ENCODE measurements around the gene SIN3A. TPM values are rescaled to one million over a fixed set of nuclear protein-coding genes. Genes with fewer than 3 reads are reported as not detected.
"Not testable (repeated sequence)": the region's sequence is repeated elsewhere in the genome, so short reads cannot be mapped to it uniquely, and the experiment has no call there.

Gene SIN3A
- total RNA-seq, 2 experiments from 2014 or later = 87.4 to 92.0 TPM

DNA sequence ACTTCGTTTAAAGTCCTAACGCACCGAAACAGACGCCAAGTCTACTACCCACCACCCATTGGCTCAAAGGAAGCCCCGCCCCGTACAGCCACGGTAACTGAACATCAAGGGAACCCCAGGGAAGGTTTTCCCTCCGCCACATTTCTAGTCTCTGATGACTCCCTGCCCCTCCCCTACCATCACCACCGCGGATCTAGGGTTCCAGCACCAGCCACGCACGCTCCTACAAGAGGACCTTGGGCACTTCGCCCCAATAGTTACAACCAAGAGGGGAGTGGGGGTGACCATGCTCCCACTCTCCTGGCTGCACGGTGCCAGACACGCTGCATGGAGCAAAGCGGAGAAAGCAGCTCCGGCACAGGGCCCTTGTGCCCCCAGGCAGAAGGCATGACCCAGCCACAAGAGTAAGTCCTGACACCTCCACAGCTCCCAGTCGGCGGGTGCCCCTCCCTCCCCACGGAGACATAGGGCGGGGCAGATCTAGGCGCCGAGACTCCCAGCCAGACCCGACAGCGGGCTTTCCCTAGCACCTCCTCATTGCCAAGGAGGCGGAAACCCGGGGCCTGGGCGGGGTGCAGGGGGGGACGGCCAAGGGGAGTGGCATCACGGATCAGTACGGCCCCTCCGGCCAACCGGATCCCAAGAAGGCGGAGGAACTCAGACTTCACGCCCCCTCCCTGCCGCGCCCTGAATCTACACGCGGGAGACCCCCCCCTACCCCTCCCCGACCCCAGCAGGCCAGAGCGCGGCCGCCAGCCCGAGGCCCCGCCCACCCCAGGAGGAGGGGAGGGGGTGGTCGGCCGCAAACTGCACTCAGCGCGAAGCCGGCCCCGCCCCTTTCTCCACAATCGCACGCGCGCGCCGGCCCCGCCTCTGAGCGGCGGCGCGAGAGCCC, 936 bp downstream of the SIN3A start:
- Mint-ChIP-seq H3K4me1 (peaks cover 40% of the 10 kb centered on the region), H3K36me3 (ENCODE audit: low read depth) (peaks cover 11% of the 10 kb centered on the region), H3K27ac (peak overlapping the region; percentile 91), H3K27me3 (no peaks in the 10 kb centered on the region), H3K9me3 (ENCODE audit: low read depth) (no peaks in the 10 kb centered on the region), H3K4me3 (peak overlapping the region; percentile 99)
- peak; percentile 99 for DNase-seq
- ChIA-PET CTCF (interaction anchor here (0.6 to 2.7 kb wide), 3 partner anchors 46 to 967 kb away, joined by 3 to 12 read pairs (median 3); partner anchors contain the start of gene MAN2C1), POLR2A (interaction anchor here (0.5 to 7.3 kb wide), 8 partner anchors 9 to 288 kb away, joined by 3 to 83 read pairs (median 6); partner anchors contain the start of genes IMP3, MAN2C1, SNUPN and SNX33)
- ATAC-seq = peak; percentile 34
- intact Hi-C loops (cut with DNase I, micrococcal nuclease) = loop anchor here (1.0 to 10.0 kb wide), 21 partner anchors 43 to 1818 kb away; partner anchors contain the start of genes PPCDC (in 2 of the 2), PTPN9 (in 2 of the 2), C15orf39 (in 1 of the 2) and COMMD4 (in 1 of the 2)

GRCh38 chr15:75449585-75450306, 1.7 kb downstream of the SIN3A start:
- ATAC-seq (no peak), DNase-seq (no peak)
- POLR2A ChIA-PET = interaction anchor here (0.5 to 7.3 kb wide), 5 partner anchors 9 to 198 kb away, joined by 3 to 83 read pairs (median 6); partner anchors contain the start of genes IMP3, MAN2C1 and SNX33
- Mint-ChIP-seq H3K4me1 (peaks cover 40% of the 10 kb centered on the region), H3K4me3 (peak overlapping the region; percentile 99), H3K27ac (peak overlapping the region; percentile 91), H3K9me3 (ENCODE audit: low read depth) (no peaks in the 10 kb centered on the region), H3K27me3 (no peaks in the 10 kb centered on the region), H3K36me3 (ENCODE audit: low read depth) (peaks cover 11% of the 10 kb centered on the region)
- CTCF ChIA-PET = interaction anchor here (0.8 to 2.7 kb wide), 2 partner anchors 45 to 82 kb away, joined by 3 to 12 read pairs; partner anchors contain the start of gene MAN2C1
- intact Hi-C loops (cut with DNase I, micrococcal nuclease) = loop anchor here (1.0 to 10.0 kb wide), 18 partner anchors 42 to 1817 kb away; partner anchors contain the start of genes PTPN9 (in 2 of the 2), C15orf39 (in 1 of the 2), COMMD4 (in 1 of the 2) and CSK (in 1 of the 2)

- Mint-ChIP-seq H3K36me3 (ENCODE audit: low read depth) (peaks cover 18% of the 10 kb centered on the region), H3K4me1 (peaks cover 55% of the 10 kb centered on the region)
- H3K4me3 Mint-ChIP-seq; H3K27ac Mint-ChIP-seq; H3K27me3 Mint-ChIP-seq; intact Hi-C loops (cut with DNase I, micrococcal nuclease); ATAC-seq; DNase-seq; H3K9me3 Mint-ChIP-seq (ENCODE audit: low read depth): not testable (repeated sequence)
- POLR2A ChIA-PET = interaction anchor here (0.6 kb wide), 1 partner anchor 42 kb away, joined by 4 read pairs; no protein-coding TSS in a partner anchor
- CTCF ChIA-PET = interaction anchor here (1.2 kb wide), 1 partner anchor 16 kb away, joined by 4 read pairs; no protein-coding TSS in a partner anchor
These were observed 3.3 kb downstream of the SIN3A start for GRCh38 chr15:75448171-75448570.

DNA sequence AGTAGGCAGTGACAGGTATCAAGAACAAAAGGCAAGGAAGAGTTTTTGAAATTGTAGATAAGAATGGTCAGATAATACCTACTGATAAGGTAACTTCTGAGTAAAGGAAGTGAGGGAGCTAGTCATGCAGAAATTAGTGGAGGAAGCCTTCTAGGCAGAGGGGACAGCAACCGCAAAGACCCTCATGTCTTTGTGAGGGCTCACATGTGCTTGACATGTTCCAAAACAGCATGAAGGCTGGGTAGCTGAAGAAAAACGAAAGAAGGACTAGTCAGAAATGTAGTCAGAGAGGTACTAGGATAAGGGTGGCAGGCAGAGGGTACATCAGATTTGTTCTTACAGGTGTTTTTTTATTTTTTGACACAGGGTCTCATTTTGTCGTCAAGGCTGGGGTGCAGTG, 5.3 kb downstream of the SIN3A start:
- Mint-ChIP-seq H3K9me3 (ENCODE audit: low read depth) (no peaks in the 10 kb centered on the region), H3K4me3 (peak overlapping the region; percentile 7), H3K27ac (peak overlapping the region; percentile 59), H3K36me3 (ENCODE audit: low read depth) (peaks cover 27% of the 10 kb centered on the region), H3K27me3 (no peaks in the 10 kb centered on the region), H3K4me1 (peaks cover 60% of the 10 kb centered on the region)
- ATAC-seq (no peak), DNase-seq (peak; percentile 24)
- ChIA-PET POLR2A (interaction anchor here (0.6 to 2.2 kb wide), 6 partner anchors 9 to 247 kb away, joined by 3 to 20 read pairs (median 3); partner anchors contain the start of genes IMP3 and MAN2C1), CTCF (interaction anchor here (0.6 to 1.7 kb wide), 9 partner anchors 10 to 238 kb away, joined by 3 to 8 read pairs (median 3); partner anchors contain the start of gene IMP3)
- intact Hi-C loops (cut with DNase I, micrococcal nuclease) = no loop called here

DNA sequence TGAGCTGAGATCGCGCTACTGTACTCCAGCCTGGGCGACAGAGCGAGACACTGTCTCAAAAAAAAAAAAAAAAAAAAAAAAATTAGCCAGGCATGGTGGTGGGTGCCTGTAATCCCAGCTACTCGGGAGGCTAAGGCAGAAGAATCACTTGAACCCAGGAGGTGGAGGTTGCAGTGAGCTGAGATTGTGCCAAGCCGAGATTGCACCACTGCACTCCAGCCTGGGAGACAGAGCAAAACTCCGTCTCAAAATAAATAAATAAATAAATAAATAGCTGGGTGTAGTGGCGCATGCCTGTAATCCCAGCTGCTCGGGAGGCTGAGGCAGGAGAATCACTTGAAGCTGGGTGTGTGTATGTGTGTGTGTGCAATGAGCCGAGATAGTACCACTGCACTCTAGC, 6.2 kb downstream of the SIN3A start:
- H3K27me3 Mint-ChIP-seq; ATAC-seq; H3K4me3 Mint-ChIP-seq; intact Hi-C loops (cut with DNase I, micrococcal nuclease); DNase-seq; H3K27ac Mint-ChIP-seq; H3K9me3 Mint-ChIP-seq (ENCODE audit: low read depth): not testable (repeated sequence)
- ChIA-PET CTCF (interaction anchor here (0.8 to 1.7 kb wide), 7 partner anchors 10 to 1555 kb away, joined by 3 to 8 read pairs (median 4); partner anchors contain the start of gene IMP3), POLR2A (interaction anchor here (0.7 to 2.2 kb wide), 4 partner anchors 10 to 510 kb away, joined by 3 to 20 read pairs (median 4); partner anchors contain the start of genes IMP3 and MAN2C1)
- Mint-ChIP-seq H3K4me1 (peaks cover 59% of the 10 kb centered on the region), H3K36me3 (ENCODE audit: low read depth) (peaks cover 29% of the 10 kb centered on the region)

DNA sequence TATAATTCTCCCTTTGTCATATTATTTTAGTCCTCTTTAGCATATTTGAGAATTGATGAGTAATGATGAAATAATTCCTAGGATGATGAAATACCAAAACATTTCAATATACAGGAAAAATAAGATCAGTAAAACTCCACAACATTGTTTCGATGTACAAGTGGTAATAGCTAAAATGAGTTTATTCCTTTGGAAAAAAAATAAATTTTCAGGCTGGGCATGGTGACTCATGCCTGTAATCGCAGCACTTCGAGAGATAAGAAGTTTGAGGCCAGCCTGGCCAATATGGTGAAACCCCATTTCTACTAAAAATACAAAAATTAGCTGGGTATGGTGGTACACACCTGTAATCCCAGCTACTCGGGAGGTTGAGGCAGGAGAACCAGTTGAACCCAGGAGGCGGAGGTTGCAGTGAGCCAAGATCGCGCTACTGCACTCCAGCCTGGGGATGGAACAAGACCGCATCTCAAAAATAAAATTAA, 7.5 kb downstream of the SIN3A start:
- intact Hi-C loops (cut with DNase I, micrococcal nuclease); H3K9me3 Mint-ChIP-seq (ENCODE audit: low read depth); H3K4me3 Mint-ChIP-seq; POLR2A ChIA-PET; ATAC-seq; H3K27me3 Mint-ChIP-seq; DNase-seq: not testable (repeated sequence)
- Mint-ChIP-seq H3K27ac (peak overlapping the region; percentile 77), H3K4me1 (peaks cover 54% of the 10 kb centered on the region), H3K36me3 (ENCODE audit: low read depth) (peaks cover 32% of the 10 kb centered on the region)
- CTCF ChIA-PET = interaction anchor here (0.7 kb wide), 2 partner anchors 9 to 36 kb away, joined by 3 to 4 read pairs; no protein-coding TSS in a partner anchor

DNA sequence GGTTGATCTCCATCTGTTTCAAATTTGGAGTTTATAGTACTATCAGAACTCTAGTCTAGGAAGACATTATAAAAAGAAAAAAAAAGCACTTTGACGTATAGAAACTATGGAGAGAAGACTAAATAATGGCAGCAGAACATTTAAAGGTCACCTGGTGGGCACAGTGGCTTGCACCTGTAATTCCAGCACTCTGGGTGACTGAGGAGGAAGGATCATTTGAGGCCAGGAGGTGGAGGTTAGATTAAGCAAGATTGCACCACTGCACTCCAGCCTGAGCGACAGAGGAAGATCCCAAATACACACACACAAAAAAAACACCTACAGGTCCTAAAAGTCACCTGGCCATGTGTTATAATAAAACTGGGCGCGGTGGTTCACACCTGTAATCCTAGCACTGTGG, 13.8 kb downstream of the SIN3A start:
- H3K4me3 Mint-ChIP-seq = no peak overlapping the region
- no peaks in the 10 kb centered on the region for H3K9me3 Mint-ChIP-seq (ENCODE audit: low read depth)
- intact Hi-C loops (cut with DNase I, micrococcal nuclease) = no loop called here
- peaks cover 52% of the 10 kb centered on the region for H3K36me3 Mint-ChIP-seq (ENCODE audit: low read depth)
- H3K4me1 Mint-ChIP-seq = peaks cover 42% of the 10 kb centered on the region
- ChIA-PET POLR2A (interaction anchor here (0.6 kb wide), 1 partner anchor 52 kb away, joined by 3 read pairs; no protein-coding TSS in a partner anchor), CTCF (no interaction called here)
- ATAC-seq (no peak), DNase-seq (no peak)
- peak overlapping the region; percentile 31 for H3K27ac Mint-ChIP-seq
- no peaks in the 10 kb centered on the region for H3K27me3 Mint-ChIP-seq

- peaks cover 49% of the 10 kb centered on the region for H3K36me3 Mint-ChIP-seq (ENCODE audit: low read depth)
- no peaks in the 10 kb centered on the region for H3K9me3 Mint-ChIP-seq (ENCODE audit: low read depth)
- no peaks in the 10 kb centered on the region for H3K27me3 Mint-ChIP-seq
- no peak overlapping the region for H3K27ac Mint-ChIP-seq
- ChIA-PET CTCF (interaction anchor here (0.6 to 2.9 kb wide), 2 partner anchors 9 to 80 kb away, joined by 4 to 8 read pairs; no protein-coding TSS in a partner anchor), POLR2A (interaction anchor here (0.6 kb wide), 3 partner anchors 49 to 181 kb away, joined by 3 to 8 read pairs (median 3); no protein-coding TSS in a partner anchor)
- no peak for ATAC-seq
- DNase-seq = no peak
- H3K4me3 Mint-ChIP-seq = no peak overlapping the region
- peaks cover 46% of the 10 kb centered on the region for H3K4me1 Mint-ChIP-seq
- intact Hi-C loops (cut with DNase I, micrococcal nuclease) = no loop called here
These were observed 14.6 kb downstream of the SIN3A start for GRCh38 chr15:75436881-75437280.

DNA sequence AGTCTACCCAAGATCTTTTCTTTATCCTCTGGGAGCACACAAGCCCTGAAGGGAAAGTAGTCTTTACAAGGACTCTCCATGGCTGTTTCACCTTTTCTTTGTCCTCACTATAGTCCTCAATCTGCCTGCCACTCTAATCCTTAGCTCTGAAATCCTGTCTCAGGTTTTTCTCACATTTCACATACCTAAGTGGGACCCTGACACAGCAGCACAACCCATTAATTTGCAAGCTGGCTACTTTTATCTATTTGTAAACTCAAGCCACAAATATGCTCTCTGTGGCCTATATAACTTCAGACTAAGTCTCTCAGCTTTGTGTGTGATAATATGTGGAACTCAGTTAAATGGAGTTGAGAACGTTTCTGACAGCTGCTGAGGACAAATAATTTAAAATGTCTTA, 19.8 kb downstream of the SIN3A start:
- DNase-seq = no peak
- ATAC-seq = no peak
- ChIA-PET CTCF (interaction anchor here (0.5 to 1.8 kb wide), 7 partner anchors 9 to 254 kb away, joined by 3 to 5 read pairs (median 4); no protein-coding TSS in a partner anchor), POLR2A (interaction anchor here (0.9 kb wide), 1 partner anchor 9 kb away, joined by 3 read pairs; no protein-coding TSS in a partner anchor)
- peaks cover 39% of the 10 kb centered on the region for H3K36me3 Mint-ChIP-seq (ENCODE audit: low read depth)
- peak overlapping the region; percentile 31 for H3K27ac Mint-ChIP-seq
- H3K4me3 Mint-ChIP-seq = no peak overlapping the region
- no peaks in the 10 kb centered on the region for H3K27me3 Mint-ChIP-seq
- H3K4me1 Mint-ChIP-seq = peaks cover 37% of the 10 kb centered on the region
- H3K9me3 Mint-ChIP-seq (ENCODE audit: low read depth) = no peaks in the 10 kb centered on the region
- intact Hi-C loops (cut with DNase I, micrococcal nuclease) = no loop called here

DNA sequence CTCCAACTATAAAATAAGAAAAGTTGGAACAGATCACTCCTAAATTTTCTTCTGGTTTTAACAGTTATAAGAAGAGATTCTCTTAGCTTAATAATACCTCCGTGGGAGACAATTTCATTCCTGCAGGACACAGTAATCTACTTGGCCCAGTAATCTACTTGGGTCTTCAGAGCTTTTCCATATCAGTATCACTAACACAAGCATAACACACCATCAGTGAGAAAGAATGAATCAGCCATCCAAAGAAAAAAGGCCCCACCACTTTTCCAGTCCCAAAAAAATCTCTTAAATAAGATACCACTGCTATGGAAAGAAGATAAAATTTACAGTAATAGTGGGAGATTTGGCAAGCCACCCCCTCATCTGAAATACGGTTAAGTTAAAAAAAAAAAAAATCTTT, 20.2 kb downstream of the SIN3A start:
- H3K27me3 Mint-ChIP-seq = no peaks in the 10 kb centered on the region
- intact Hi-C loops (cut with DNase I, micrococcal nuclease) = no loop called here
- no peak overlapping the region for H3K4me3 Mint-ChIP-seq
- ATAC-seq (no peak), DNase-seq (no peak)
- H3K36me3 Mint-ChIP-seq (ENCODE audit: low read depth) = peaks cover 40% of the 10 kb centered on the region
- H3K27ac Mint-ChIP-seq = peak overlapping the region; percentile 31
- POLR2A ChIA-PET = interaction anchor here (0.9 kb wide), 1 partner anchor 8 kb away, joined by 3 read pairs; no protein-coding TSS in a partner anchor
- H3K4me1 Mint-ChIP-seq = peaks cover 38% of the 10 kb centered on the region
- H3K9me3 Mint-ChIP-seq (ENCODE audit: low read depth) = no peaks in the 10 kb centered on the region
- CTCF ChIA-PET = interaction anchor here (0.5 to 1.8 kb wide), 7 partner anchors 10 to 255 kb away, joined by 3 to 5 read pairs (median 3); no protein-coding TSS in a partner anchor
